Measurements from ENCODE around the gene WDR77. TPM values are rescaled to one million over a fixed set of nuclear protein-coding genes. Genes with fewer than 3 reads are reported as not detected.
A peak's percentile ranks its signal among the peaks of the same experiment; 100 is the strongest.

The WDR77 gene
- total RNA-seq, 1 donor from 2014 or later = 49.1 TPM

- Histone ChIP-seq H4K20me1 (ENCODE audit: insufficient read depth, low read length) (no peaks in the 10 kb centered on the region), H3K4me1 (ENCODE audit: insufficient read depth, low read length) (no peaks in the 10 kb centered on the region), H3K79me2 (ENCODE audit: insufficient read depth, low read length) (no peaks in the 10 kb centered on the region), H3K27me3 (ENCODE audit: insufficient read depth, low read length) (peaks cover 3% of the 10 kb centered on the region), H3K4me3 (ENCODE audit: insufficient read depth, low read depth, low read length) (no peak overlapping the region), H3K9me3 (ENCODE audit: insufficient read depth, low read depth, low read length) (no peaks in the 10 kb centered on the region), H3K4me2 (ENCODE audit: low read length) (no peak overlapping the region), H2AFZ (ENCODE audit: low read depth, low read length) (no peak overlapping the region), H3K36me3 (ENCODE audit: insufficient read depth, low read length) (no peaks in the 10 kb centered on the region), H3K9ac (ENCODE audit: low read length) (no peak overlapping the region), H3K27ac (ENCODE audit: low read depth, low read length) (no peak overlapping the region)
- TF ChIP-seq, protein P1, sequence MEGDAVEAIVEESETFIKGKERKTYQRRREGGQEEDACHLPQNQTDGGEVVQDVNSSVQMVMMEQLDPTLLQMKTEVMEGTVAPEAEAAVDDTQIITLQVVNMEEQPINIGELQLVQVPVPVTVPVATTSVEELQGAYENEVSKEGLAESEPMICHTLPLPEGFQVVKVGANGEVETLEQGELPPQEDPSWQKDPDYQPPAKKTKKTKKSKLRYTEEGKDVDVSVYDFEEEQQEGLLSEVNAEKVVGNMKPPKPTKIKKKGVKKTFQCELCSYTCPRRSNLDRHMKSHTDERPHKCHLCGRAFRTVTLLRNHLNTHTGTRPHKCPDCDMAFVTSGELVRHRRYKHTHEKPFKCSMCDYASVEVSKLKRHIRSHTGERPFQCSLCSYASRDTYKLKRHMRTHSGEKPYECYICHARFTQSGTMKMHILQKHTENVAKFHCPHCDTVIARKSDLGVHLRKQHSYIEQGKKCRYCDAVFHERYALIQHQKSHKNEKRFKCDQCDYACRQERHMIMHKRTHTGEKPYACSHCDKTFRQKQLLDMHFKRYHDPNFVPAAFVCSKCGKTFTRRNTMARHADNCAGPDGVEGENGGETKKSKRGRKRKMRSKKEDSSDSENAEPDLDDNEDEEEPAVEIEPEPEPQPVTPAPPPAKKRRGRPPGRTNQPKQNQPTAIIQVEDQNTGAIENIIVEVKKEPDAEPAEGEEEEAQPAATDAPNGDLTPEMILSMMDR (IDR thresholded peaks at IDR 0.05; ENCODE audit: insufficient read depth, low read depth, low read length) = no peak
- TF ChIP-seq EZH2 (IDR thresholded peaks at IDR 0.05; ENCODE audit: insufficient read depth, low read length) = no peak
- FAIRE-seq (no peak), DNase-seq (ENCODE audit: low read depth) (peak; percentile 35)
- no peak overlapping the region for H3K4me3 Mint-ChIP-seq (ENCODE audit: unreplicated experiment)
- no peaks in the 10 kb centered on the region for H3K36me3 Mint-ChIP-seq (ENCODE audit: low read depth, unreplicated experiment)
- peaks cover 7% of the 10 kb centered on the region for H3K4me1 Mint-ChIP-seq (ENCODE audit: low read depth, unreplicated experiment)
- H3K27ac Mint-ChIP-seq (ENCODE audit: unreplicated experiment) = no peak overlapping the region
- peaks cover 11% of the 10 kb centered on the region for H3K27me3 Mint-ChIP-seq (ENCODE audit: low read depth, unreplicated experiment)
- H3K9me3 Mint-ChIP-seq (ENCODE audit: unreplicated experiment) = no peaks in the 10 kb centered on the region
Measured at GRCh38 chr1:111483166-111483565, 34.1 kb upstream of the WDR77 start.

- Mint-ChIP-seq H3K9me3 (ENCODE audit: unreplicated experiment) (no peaks in the 10 kb centered on the region), H3K36me3 (ENCODE audit: low read depth, unreplicated experiment) (no peaks in the 10 kb centered on the region), H3K27me3 (ENCODE audit: low read depth, unreplicated experiment) (peaks cover 9% of the 10 kb centered on the region), H3K4me1 (ENCODE audit: low read depth, unreplicated experiment) (peaks cover 8% of the 10 kb centered on the region), H3K4me3 (ENCODE audit: unreplicated experiment) (no peak overlapping the region), H3K27ac (ENCODE audit: unreplicated experiment) (no peak overlapping the region)
- FAIRE-seq = no peak
- H3K27ac ChIP-seq (ENCODE audit: low read depth, low read length) = no peak overlapping the region
- no peak overlapping the region for H3K4me3 ChIP-seq (ENCODE audit: insufficient read depth, low read depth, low read length)
- no peaks in the 10 kb centered on the region for H3K79me2 ChIP-seq (ENCODE audit: insufficient read depth, low read length)
- TF ChIP-seq EZH2 (IDR thresholded peaks at IDR 0.05; ENCODE audit: insufficient read depth, low read length) = no peak
- TF ChIP-seq, protein P1 (IDR thresholded peaks at IDR 0.05; ENCODE audit: insufficient read depth, low read depth, low read length) = peak; percentile 75
- H3K36me3 ChIP-seq (ENCODE audit: insufficient read depth, low read length) = no peaks in the 10 kb centered on the region
- peak; percentile 32 for DNase-seq (ENCODE audit: low read depth)
- H4K20me1 ChIP-seq (ENCODE audit: insufficient read depth, low read length) = no peaks in the 10 kb centered on the region
- H2AFZ ChIP-seq (ENCODE audit: low read depth, low read length) = peak overlapping the region; percentile 8
- H3K4me2 ChIP-seq (ENCODE audit: low read length) = no peak overlapping the region
- H3K27me3 ChIP-seq (ENCODE audit: insufficient read depth, low read length) = peaks cover 3% of the 10 kb centered on the region
- no peaks in the 10 kb centered on the region for H3K9me3 ChIP-seq (ENCODE audit: insufficient read depth, low read depth, low read length)
- H3K4me1 ChIP-seq (ENCODE audit: insufficient read depth, low read length) = no peaks in the 10 kb centered on the region
- H3K9ac ChIP-seq (ENCODE audit: low read length) = no peak overlapping the region
Measured at GRCh38 chr1:111481387-111482221, 32.5 kb upstream of the WDR77 start.

DNA sequence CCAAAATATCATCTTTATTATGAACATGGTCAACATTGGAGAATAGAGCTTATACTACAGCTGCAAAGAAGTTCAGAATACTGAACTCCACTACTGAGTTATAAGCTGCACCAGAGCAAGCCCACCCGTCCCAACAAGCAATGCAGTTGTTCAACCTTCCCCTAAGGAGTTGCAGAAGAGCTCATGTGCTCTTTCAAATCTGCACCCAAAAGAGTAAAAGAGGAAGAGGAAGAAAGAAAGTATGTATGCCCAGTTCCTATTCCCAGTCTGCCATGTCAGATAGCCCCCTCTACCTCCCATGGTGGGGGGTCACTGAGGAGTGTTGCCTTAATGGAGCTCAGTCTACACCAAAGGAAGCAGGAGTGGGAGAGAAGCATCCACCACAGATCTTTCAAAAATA is 31.6 kb upstream of the WDR77 start:
- TF ChIP-seq, protein P1 (IDR thresholded peaks at IDR 0.05; ENCODE audit: insufficient read depth, low read depth, low read length) = no peak
- TF ChIP-seq EZH2 (IDR thresholded peaks at IDR 0.05; ENCODE audit: insufficient read depth, low read length) = no peak
- Histone ChIP-seq H3K36me3 (ENCODE audit: insufficient read depth, low read length) (no peaks in the 10 kb centered on the region), H3K9me3 (ENCODE audit: insufficient read depth, low read depth, low read length) (no peaks in the 10 kb centered on the region), H3K27ac (ENCODE audit: low read depth, low read length) (no peak overlapping the region), H3K9ac (ENCODE audit: low read length) (no peak overlapping the region), H3K27me3 (ENCODE audit: insufficient read depth, low read length) (peaks cover 3% of the 10 kb centered on the region), H4K20me1 (ENCODE audit: insufficient read depth, low read length) (no peaks in the 10 kb centered on the region), H3K4me3 (ENCODE audit: insufficient read depth, low read depth, low read length) (no peak overlapping the region), H2AFZ (ENCODE audit: low read depth, low read length) (no peak overlapping the region), H3K79me2 (ENCODE audit: insufficient read depth, low read length) (no peaks in the 10 kb centered on the region), H3K4me2 (ENCODE audit: low read length) (no peak overlapping the region), H3K4me1 (ENCODE audit: insufficient read depth, low read length) (no peaks in the 10 kb centered on the region)
- peaks cover 8% of the 10 kb centered on the region for H3K4me1 Mint-ChIP-seq (ENCODE audit: low read depth, unreplicated experiment)
- no peak overlapping the region for H3K27ac Mint-ChIP-seq (ENCODE audit: unreplicated experiment)
- peaks cover 9% of the 10 kb centered on the region for H3K27me3 Mint-ChIP-seq (ENCODE audit: low read depth, unreplicated experiment)
- no peak for FAIRE-seq
- DNase-seq (ENCODE audit: low read depth) = no peak
- no peaks in the 10 kb centered on the region for H3K36me3 Mint-ChIP-seq (ENCODE audit: low read depth, unreplicated experiment)
- H3K4me3 Mint-ChIP-seq (ENCODE audit: unreplicated experiment) = no peak overlapping the region
- H3K9me3 Mint-ChIP-seq (ENCODE audit: unreplicated experiment) = no peaks in the 10 kb centered on the region

Data from astrocyte (in vitro differentiated cells and primary cell).